ENCODE data around the gene GJA3. TPM values are rescaled to one million over a fixed set of nuclear protein-coding genes. Genes with fewer than 3 reads are reported as not detected.

The GJA3 gene
- total and polyA plus RNA-seq, 2 of the 8 experiments (the other 6 are each of a cell fraction or from before 2014, with no cell fraction given), result 0.12 to 0.60 TPM

- TF ChIP-seq CBX5 (IDR thresholded peaks at IDR 0.05; ENCODE audit: low read depth, low read length) (no peak), SRF (IDR thresholded peaks at IDR 0.05; ENCODE audit: low read depth, low read length) (no peak), TEAD4 (IDR thresholded peaks at IDR 0.05; ENCODE audit: low read depth, low read length) (no peak), SUZ12 (IDR thresholded peaks at IDR 0.05; ENCODE audit: low read length) (no peak; the same call in 1 of the 2 replicates), CBX8 (IDR thresholded peaks at IDR 0.05; ENCODE audit: borderline replicate concordance, low read depth, low read length) (no peak; the same call in 1 of the 2 replicates), SIRT6 (IDR thresholded peaks at IDR 0.05; ENCODE audit: low read length) (no peak), JUN (IDR thresholded peaks at IDR 0.05; ENCODE audit: low read depth, low read length) (no peak), NANOG (IDR thresholded peaks at IDR 0.05; ENCODE audit: insufficient read depth, low read depth, low read length, poor library complexity, severe bottlenecking) (no peak), ZNF274 (IDR thresholded peaks at IDR 0.05; ENCODE audit: borderline replicate concordance, extremely low read depth, low read length) (no peak), KDM5A (IDR thresholded peaks at IDR 0.05; ENCODE audit: low read length) (no peak), SIN3A (conservative IDR thresholded peaks at IDR 0.05 in 1 of 2, IDR thresholded peaks at IDR 0.05 in 1 of 2; ENCODE audit: low read depth in 1 of 2, low read length in 2 of 2) (no peak)
These were observed 1.1 kb downstream of the GJA3 start (continued) for GRCh38 chr13:20159646-20160305.
